ENCODE measurements around the gene ATP11A.
A peak's percentile ranks its signal among the peaks of the same experiment; 100 is the strongest.

The ATP11A gene

DNA sequence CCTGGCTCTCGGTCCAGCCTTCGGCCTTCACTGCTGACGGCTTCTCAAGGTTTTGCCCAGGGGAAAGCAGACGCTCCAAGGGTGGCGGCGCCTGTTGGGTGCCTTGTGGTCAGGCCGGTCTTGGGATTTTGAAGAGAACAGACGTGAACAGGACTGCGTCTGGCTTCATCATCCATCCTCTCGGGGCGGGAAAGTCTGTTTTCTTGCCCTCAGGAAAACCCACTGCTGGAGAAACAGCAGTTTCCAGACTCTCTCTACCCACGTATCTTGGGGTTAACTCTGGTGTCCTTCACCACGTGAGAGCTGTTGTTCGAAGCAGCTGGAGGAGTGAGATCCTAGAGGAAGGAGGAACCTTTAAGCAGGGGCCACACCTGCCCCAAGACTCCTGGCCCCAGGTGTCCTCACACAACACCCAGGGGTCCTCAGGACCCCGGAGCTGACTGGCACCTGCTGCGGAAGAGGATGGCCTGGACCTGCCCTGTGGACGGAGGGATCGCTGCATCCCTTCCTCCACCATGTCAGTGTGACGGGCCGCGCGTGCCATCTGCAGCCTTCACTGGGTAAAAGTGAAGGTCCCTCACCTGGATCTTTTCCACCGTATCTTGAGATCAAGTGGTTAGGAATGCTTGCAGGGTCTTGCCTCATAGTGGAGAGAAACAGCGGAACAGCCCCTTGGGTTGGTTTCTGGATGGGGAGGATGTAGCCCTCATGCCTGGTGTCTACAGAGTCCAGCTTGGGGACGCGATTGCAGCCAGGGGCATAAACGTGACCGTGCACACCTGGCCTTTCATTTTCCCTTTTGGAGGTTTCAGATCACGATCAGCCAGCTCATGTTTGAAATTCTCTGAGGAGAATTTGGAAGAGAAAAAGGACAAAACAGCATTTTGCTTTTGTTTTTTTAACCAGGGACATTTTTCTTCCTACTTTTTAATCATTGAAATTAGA is 209.7 kb downstream of the ATP11A start:
- DNase-seq, result no peak

GRCh38 chr13:112900226-112900600 is 210.4 kb downstream of the ATP11A start:
- DNase-seq, result no peak

- no peak for DNase-seq
Measured at GRCh38 chr13:112900691-112901091, 210.9 kb downstream of the ATP11A start.

- DNase-seq, result no peak
Measured at GRCh38 chr13:112902101-112902651, 212.3 kb downstream of the ATP11A start.

DNA sequence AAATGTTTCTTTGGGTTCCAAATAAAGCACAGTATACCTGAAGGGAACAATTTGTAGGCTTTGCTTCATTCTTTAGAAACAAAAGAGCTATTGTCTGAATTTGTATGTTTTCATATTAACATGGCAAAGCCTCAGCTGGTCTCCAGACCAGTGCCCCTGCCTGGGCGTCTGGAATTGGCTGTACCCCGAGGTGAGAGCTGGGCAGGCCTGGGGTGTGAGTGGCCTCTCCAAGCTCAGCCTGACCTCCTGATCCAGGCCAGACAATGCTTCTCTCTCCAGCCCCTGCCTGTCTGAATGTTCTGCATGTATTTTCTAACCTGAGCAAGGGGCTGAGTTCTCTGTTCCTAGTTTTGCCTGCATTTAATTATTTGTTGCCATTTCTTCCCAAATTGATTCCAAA is 212.8 kb downstream of the ATP11A start:
- no peak for DNase-seq

GRCh38 chr13:112903071-112903577 is 213.3 kb downstream of the ATP11A start:
- DNase-seq, result no peak

- peak; percentile 88 for DNase-seq
Measured at GRCh38 chr13:112903606-112904195, 213.9 kb downstream of the ATP11A start.

DNA sequence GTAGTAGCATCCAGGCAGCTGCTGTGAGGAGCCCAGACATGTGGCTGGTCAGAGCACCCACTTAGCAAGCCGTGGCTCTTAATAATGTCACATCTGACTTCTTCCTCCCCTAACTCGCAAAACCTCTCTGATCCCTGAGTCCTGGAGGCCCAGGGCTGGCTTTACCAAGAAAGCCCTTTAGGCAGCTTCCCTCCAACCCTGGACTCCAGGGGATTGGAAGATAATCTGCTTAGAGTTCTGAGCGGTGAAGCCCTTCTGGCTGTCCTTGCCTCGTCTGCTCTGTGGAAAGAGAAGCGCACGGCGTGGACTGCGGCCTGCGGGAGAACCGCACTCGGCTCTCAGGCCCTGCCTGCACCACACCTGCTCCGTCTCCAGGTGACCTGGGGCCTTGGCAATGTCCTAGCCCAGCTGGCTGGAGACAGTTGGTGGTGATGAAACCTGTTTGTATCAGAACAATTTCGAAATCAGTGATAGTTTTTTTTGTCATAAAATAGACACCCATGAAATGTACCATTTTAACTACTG is 214.7 kb downstream of the ATP11A start:
- DNase-seq, result no peak

- DNase-seq, result no peak
Measured at GRCh38 chr13:112905086-112905485, 215.2 kb downstream of the ATP11A start.

GRCh38 chr13:112905619-112905989 is 215.8 kb downstream of the ATP11A start:
- no peak for DNase-seq

DNA sequence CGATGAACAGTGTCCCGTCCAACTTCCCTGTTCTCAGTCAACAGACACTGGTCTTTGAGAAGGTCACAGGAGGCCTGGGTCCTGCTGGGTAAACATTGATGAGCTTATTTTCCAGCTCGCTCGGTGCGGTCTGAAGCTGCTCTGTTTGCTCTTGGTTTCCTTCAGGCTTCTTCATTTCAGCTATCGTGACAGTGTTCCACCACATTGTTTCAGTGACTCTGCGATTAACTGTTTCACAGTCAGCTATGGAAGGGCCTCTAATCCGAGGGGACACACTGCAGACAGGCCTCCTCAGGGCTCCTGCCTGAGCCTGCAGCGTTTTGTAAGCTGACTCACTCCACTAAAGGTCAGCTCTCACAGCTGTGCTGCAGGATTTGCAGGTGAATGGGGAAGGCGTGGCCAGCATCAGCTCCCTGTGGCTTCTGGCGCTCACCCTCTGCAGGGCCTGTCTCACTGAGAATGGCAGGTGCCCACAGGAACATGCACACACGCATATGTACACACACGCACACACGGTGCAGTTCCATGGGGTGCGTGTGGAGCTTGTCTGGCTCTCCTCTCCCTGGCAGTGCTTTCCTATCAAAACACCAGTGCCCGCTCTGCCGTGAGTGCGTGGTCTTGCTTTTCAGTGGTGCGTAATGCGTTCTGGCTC is 216.3 kb downstream of the ATP11A start:
- DNase-seq, result no peak

GRCh38 chr13:112907286-112907685 is 217.4 kb downstream of the ATP11A start:
- no peak for DNase-seq

DNA sequence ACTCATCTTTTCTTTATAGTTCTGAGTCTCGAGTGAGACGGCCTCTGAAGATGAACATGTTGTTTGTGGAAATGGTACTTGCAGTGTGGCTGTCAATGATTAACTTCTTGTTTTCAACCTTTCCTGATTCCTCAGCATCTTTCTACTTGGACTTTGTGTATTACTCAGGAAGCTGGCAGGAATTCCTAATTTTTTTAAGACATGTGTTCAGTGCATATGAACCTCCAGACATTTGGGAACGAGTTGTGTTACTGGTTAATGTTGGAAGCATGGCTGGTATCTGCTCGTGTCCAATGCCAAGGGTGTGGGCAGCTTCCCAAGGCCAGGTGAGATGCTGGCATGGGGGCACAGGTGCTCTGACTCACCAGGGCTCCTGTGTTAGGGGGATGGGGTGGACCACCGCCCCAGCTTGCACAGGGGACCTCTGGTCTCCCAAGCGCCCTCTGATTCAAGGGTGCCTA is 218.1 kb downstream of the ATP11A start:
- DNase-seq, result no peak

GRCh38 chr13:112908342-112908741 is 218.5 kb downstream of the ATP11A start:
- DNase-seq, result no peak

DNA sequence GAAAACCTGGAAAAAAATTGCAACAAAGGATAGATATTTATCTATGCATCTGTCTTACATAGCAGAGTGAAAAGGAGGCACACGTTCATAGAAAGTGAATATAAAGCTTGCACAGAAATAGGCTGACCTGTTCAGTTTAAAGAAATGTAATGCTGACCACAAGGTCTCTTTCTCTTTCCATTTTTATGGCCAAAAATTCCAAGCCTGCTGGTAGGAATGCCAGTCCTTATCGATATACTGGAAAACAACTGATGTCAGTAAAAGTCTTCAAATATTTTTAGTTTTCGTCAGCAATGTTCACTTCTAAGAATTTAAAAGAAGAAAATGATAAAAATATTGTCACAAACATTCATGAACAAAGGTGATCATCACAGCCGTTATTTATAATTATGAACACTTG is 220.2 kb downstream of the ATP11A start:
- DNase-seq, result no peak

GRCh38 chr13:112910616-112911280 is 220.9 kb downstream of the ATP11A start:
- no peak for DNase-seq

- DNase-seq, result no peak
Measured at GRCh38 chr13:112911285-112911701, 221.5 kb downstream of the ATP11A start.

DNA sequence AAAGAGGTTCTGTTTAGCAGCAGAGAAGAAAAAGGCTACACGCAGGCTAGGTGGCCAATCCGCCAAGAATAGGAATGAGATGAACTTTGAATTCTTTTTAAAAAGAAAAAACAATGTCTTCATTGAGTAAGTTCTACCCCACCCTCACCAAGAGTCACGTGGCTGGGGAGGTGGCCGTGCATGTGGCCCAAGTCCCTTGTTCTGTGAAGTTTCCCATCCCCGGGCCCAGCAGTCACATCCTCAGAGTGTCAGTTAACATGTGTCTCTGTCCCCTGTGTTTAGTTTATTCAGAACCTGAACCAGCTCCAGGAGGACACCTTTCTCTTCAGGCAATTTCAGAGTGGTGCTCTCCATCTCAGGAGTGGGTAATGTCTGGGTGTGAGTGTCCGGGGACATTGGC is 222.0 kb downstream of the ATP11A start:
- no peak for DNase-seq

DNA sequence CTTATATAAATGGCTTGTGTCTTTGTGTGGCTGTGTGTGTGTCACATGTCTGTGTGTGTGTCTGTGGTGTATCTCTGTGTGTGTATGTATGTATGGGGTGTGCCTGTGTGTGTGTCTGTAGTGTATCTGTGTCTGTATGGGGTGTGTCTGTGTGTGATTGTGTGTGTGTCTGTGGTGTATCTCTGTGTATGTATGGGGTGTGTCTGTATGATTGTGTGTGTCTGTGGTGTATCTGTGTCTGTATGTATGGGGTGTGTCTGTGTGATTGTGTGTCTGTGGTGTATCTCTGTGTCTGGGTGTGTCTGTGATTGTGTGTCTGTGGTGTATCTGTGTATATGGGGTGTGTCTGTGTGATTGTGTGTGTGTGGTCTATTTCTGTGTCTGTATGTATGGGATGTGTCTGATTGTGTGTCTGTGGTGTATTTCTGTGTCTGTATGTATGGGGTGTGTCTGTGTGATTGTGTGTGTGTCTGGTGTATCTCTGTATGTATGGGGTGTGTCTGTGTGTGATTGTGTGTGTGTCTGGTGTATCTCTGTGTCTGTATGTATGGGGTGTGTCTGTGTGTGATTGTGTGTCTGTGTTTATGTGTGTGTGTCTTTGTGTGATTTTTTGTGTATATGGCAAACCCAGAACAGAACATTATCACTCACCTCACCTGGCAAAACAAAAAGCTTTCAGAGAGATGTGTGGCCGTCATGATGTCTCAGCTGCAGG is 223.0 kb downstream of the ATP11A start:
- DNase-seq, result no peak

- no peak for DNase-seq
Measured at GRCh38 chr13:112916296-112916695, 226.5 kb downstream of the ATP11A start.

GRCh38 chr13:112917056-112917664 is 227.3 kb downstream of the ATP11A start:
- DNase-seq, result no peak
